A673 (cell line): ENCODE data around the gene GC. TPM values are rescaled to one million over a fixed set of nuclear protein-coding genes. Genes with fewer than 3 reads are reported as not detected.

Experiments used
- BruUV-seq: library from RNA; stranded (reverse); fragments of 400-500 nt; replicated peaks from 2 replicates; lab custom pipeline; 2021; lab: Mats Ljungman, UMichigan
- CTCF ChIA-PET: fragments of 300-600 bp; sonication (Branson Sonifier 250); formaldehyde crosslinking; loops from one replicate; lab custom pipeline; 2022; ENCODE audit warnings: antibody characterized with exemption; lab: Charles Lee
- POLR2A ChIA-PET: fragments of 300-600 bp; sonication (Branson Sonifier 250); formaldehyde crosslinking; loops from one replicate; lab custom pipeline; 2022; ENCODE audit warnings: antibody characterized with exemption; ENCODE audit not compliant: low non-redundant PET; lab: Charles Lee
- DNase-seq: peaks from one replicate; pipeline ENCODE4 v3.0.0-alpha.2; 2015; ENCODE audit warnings: low spot score
- H3K27ac ChIP-seq: fragments of 200-600 bp; sonication (generic); 2 replicates; pipeline ENCODE4 v1.5.1; 2016; ENCODE audit warnings: mixed run types, low read depth, mild to moderate bottlenecking, mixed read lengths, antibody characterized with exemption, low read length; ENCODE audit not compliant: poor library complexity, severe bottlenecking
- H3K27me3 ChIP-seq: fragments of 200-600 bp; sonication (generic); replicated peaks from 2 replicates; pipeline ENCODE4 v1.6.1; 2017; ENCODE audit warnings: mixed run types, low read depth, mild to moderate bottlenecking, mixed read lengths, antibody characterized with exemption, low read length; ENCODE audit not compliant: insufficient read depth, poor library complexity
- H3K36me3 ChIP-seq: fragments of 200-600 bp; sonication (generic); 2 replicates; pipeline ENCODE4 v1.6.1; 2016; ENCODE audit warnings: mixed run types, mild to moderate bottlenecking, mixed read lengths, antibody characterized with exemption, low read length; ENCODE audit not compliant: insufficient read depth, poor library complexity, severe bottlenecking
- H3K4me1 ChIP-seq: fragments of 200-600 bp; sonication (generic); 2 replicates; pipeline ENCODE4 v1.6.1; 2017; ENCODE audit warnings: mixed run types, mild to moderate bottlenecking, mixed read lengths, antibody characterized with exemption, low read length; ENCODE audit not compliant: insufficient read depth, poor library complexity, severe bottlenecking
- H3K4me3 ChIP-seq: fragments of 200-600 bp; sonication (generic); 2 replicates; pipeline ENCODE4 v1.5.1; 2016; ENCODE audit warnings: low read depth, mixed run types, mild to moderate bottlenecking, mixed read lengths, low read length; ENCODE audit not compliant: poor library complexity, severe bottlenecking
- H3K9me3 ChIP-seq: fragments of 200-600 bp; sonication (generic); 2 replicates; pipeline ENCODE4 v1.6.1; 2016; ENCODE audit warnings: mixed run types, low read depth, mild to moderate bottlenecking, mixed read lengths, antibody characterized with exemption, low read length; ENCODE audit not compliant: poor library complexity, severe bottlenecking
- EZH2 ChIP-seq: fragments of 200-600 bp; sonication (generic); IDR thresholded peaks from 2 replicates; pipeline ENCODE4 v1.6.1; 2017; ENCODE audit warnings: borderline replicate concordance, low read depth, mild to moderate bottlenecking, mixed read lengths, antibody characterized with exemption, low read length; ENCODE audit not compliant: poor library complexity, severe bottlenecking
- intact Hi-C: fragments of 100-400 bp; cut with micrococcal nuclease; formaldehyde crosslinking; loops from one replicate; pipeline ENCODE4 v1.10.0; 2022; ENCODE audit not compliant: unreplicated experiment
- total RNA-seq: library from RNA; stranded (reverse); gene quantifications from 2 replicates; pipeline ENCODE4 v1.2.3, GENCODE V29; 2021
- TF ChIP-seq, protein P1 (sequence below): fragments of 300-800, 200-600 bp; sonication (generic); conservative IDR thresholded peaks from 2 replicates; pipeline ENCODE4 v1.5.1; 2017; ENCODE audit warnings: low read depth, mild to moderate bottlenecking, antibody characterized with exemption, low read length, moderate library complexity, mixed read lengths

Gene GC
- total RNA-seq, 1 experiment from 2014 or later, result not detected

DNA sequence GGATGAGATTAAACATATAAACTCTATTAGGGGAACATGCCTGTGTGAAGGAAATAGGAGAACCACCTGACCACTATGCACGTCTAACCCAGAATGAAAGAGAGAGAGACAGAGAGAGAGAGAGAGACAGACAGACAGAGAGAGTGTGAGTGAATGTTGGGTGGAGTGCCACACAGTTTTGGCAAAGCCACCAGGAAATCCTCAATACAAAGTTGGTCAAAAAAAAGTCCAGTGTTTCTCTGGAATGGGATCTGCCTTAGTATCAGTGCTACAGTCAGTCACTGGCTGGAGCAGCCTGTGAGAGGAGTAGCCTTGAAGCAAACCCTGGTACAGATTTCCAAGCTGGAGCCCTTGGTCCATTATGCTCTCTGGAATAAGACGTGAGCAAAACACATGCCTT, 91.7 kb downstream of the GC start:
- Histone ChIP-seq H3K9me3 (no peaks in the 10 kb centered on the region), H3K4me1 (no peaks in the 10 kb centered on the region), H3K27me3 (no peaks in the 10 kb centered on the region), H3K36me3 (no peaks in the 10 kb centered on the region), H3K27ac (no peak overlapping the region), H3K4me3 (no peak overlapping the region)
- DNase-seq, result no peak
- POLR2A ChIA-PET, result no interaction called here
- CTCF ChIA-PET, result no interaction called here
- no peak for TF ChIP-seq EZH2
- TF ChIP-seq, protein P1, sequence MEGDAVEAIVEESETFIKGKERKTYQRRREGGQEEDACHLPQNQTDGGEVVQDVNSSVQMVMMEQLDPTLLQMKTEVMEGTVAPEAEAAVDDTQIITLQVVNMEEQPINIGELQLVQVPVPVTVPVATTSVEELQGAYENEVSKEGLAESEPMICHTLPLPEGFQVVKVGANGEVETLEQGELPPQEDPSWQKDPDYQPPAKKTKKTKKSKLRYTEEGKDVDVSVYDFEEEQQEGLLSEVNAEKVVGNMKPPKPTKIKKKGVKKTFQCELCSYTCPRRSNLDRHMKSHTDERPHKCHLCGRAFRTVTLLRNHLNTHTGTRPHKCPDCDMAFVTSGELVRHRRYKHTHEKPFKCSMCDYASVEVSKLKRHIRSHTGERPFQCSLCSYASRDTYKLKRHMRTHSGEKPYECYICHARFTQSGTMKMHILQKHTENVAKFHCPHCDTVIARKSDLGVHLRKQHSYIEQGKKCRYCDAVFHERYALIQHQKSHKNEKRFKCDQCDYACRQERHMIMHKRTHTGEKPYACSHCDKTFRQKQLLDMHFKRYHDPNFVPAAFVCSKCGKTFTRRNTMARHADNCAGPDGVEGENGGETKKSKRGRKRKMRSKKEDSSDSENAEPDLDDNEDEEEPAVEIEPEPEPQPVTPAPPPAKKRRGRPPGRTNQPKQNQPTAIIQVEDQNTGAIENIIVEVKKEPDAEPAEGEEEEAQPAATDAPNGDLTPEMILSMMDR, result no peak
- intact Hi-C loops, result no loop called here
- no TSS peak for BruUV-seq

Other genes starting within 250 kb of the GC start
- gene NPFFR2, start 247.9 kb upstream of the GC start, total RNA-seq, result not detected in 2 replicates